Astrocyte (in vitro differentiated cells and primary cell): ENCODE results near the gene VRK3.

Experiments used
- CTCF ChIP-seq: IDR thresholded peaks from 2 replicates; pipeline ENCODE4 v1.5.1; 2011; ENCODE audit warnings: low read depth, mild to moderate bottlenecking, inconsistent platforms, low read length, moderate library complexity; ENCODE audit not compliant: insufficient read depth
- EZH2 ChIP-seq: IDR thresholded peaks from 2 replicates; pipeline ENCODE4 v1.6.1; 2012; ENCODE audit warnings: mild to moderate bottlenecking, low read length, inconsistent platforms; ENCODE audit not compliant: insufficient read depth

- TF ChIP-seq CTCF (no peak), EZH2 (no peak)
These were observed 8.9 kb downstream of the VRK3 start for GRCh38 chr19:50016225-50016807.
